ENCODE measurements around the gene LTA4H. TPM values are rescaled to one million over a fixed set of nuclear protein-coding genes. Genes with fewer than 3 reads are reported as not detected.

LTA4H gene
- total and polyA plus RNA-seq, 2 experiments from 2014 or later = 35.0 to 90.5 TPM

DNA sequence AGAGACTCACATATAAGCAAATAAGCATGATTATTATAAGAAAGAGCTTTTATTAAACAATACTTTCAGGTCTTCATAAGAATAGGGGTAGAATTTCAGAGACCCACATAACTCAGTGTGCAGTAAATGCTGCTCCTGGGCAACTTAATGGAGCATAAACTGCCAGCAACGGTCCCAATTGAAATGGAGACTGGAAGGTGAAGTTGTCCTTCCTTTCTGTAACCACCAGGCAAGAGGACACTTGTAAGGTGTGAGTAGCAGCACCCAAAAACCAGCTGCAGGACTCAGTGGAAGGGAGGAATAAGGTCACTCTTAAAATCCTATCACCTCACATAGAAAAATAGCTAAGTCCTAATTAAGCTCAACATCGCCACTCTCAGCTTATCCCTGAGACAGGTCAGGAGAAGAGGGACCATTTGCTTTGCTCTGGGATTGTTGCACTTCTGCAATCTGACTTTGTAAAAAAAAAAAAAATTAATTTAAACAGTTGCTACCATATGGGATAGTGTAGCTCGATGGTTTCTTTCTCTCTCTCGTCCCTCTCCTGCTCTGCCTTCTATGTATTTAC lies 22.7 kb upstream of the LTA4H start:
- TF ChIP-seq, protein P1, sequence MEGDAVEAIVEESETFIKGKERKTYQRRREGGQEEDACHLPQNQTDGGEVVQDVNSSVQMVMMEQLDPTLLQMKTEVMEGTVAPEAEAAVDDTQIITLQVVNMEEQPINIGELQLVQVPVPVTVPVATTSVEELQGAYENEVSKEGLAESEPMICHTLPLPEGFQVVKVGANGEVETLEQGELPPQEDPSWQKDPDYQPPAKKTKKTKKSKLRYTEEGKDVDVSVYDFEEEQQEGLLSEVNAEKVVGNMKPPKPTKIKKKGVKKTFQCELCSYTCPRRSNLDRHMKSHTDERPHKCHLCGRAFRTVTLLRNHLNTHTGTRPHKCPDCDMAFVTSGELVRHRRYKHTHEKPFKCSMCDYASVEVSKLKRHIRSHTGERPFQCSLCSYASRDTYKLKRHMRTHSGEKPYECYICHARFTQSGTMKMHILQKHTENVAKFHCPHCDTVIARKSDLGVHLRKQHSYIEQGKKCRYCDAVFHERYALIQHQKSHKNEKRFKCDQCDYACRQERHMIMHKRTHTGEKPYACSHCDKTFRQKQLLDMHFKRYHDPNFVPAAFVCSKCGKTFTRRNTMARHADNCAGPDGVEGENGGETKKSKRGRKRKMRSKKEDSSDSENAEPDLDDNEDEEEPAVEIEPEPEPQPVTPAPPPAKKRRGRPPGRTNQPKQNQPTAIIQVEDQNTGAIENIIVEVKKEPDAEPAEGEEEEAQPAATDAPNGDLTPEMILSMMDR (IDR thresholded peaks at IDR 0.05; ENCODE audit: poor library complexity) = no peak
- TF ChIP-seq EZH2phosphoT487 (IDR thresholded peaks at IDR 0.05; ENCODE audit: low read depth, severe bottlenecking, unreplicated experiment) = no peak
- no peak for TF ChIP-seq EZH2 (IDR thresholded peaks at IDR 0.05; ENCODE audit: borderline replicate concordance)
- Histone ChIP-seq H3K4me1 (ENCODE audit: insufficient read depth) (no peaks in the 10 kb centered on the region), H3K4me2 (no peak overlapping the region), H3K27ac (no peak overlapping the region), H3K79me2 (no peaks in the 10 kb centered on the region), H3K4me3 (no peak overlapping the region), H2AFZ (no peak overlapping the region), H3K27me3 (no peaks in the 10 kb centered on the region), H4K20me1 (ENCODE audit: insufficient read depth, poor library complexity, severe bottlenecking) (no peaks in the 10 kb centered on the region), H3K9me3 (ENCODE audit: low read depth) (no peaks in the 10 kb centered on the region), H3K36me3 (replicated peaks; ENCODE audit: insufficient read depth, low read depth) (no peaks in the 10 kb centered on the region), H3K9me2 (replicated peaks; ENCODE audit: insufficient read depth) (no peaks in the 10 kb centered on the region)
- no peak for DNase-seq (ENCODE audit: low spot score)
- WGBS (ENCODE audit: low lambda C conversion rate, missing lambda C conversion rate) = 88% methylated on average over 4 of the region's 4 CpGs

DNA sequence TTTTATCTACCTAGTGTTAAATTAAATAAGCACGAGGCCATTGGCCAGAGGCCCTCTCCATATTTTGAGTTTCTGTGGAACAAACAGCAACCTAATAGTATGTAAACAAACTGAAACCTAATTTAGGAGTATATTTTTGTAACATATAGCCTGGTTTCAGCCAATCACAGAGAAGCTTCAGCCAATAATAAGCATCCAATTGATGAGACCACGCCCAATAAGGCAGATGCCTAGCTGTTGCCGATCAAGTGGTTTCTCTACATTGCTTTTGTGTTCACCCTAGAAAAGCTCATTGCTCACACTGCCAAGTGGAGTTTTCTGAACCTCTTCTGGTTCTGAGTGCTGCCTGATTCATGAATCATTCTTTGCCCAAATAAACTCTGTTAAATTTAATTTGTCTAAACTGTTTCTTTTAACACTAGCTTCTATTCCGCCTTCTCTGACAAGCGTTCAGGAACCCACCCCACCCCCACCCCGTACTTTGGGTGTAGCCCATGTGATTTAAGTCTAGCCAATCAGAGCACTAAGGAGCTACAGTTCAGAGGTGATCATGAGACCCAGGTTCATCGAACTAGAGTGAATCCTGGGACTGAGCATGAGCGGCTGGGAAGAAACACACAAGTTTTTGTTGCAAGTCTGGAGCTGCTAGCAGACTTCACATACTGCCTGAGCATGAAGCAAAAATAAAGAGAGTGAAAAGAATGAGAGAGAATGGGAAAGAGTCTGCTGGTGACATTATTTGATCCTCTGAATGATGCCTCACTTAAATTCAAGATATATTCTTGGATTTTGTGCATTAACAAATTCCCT lies 21.5 kb upstream of the LTA4H start:
- TF ChIP-seq EZH2 (IDR thresholded peaks at IDR 0.05; ENCODE audit: borderline replicate concordance) (no peak), EZH2phosphoT487 (IDR thresholded peaks at IDR 0.05; ENCODE audit: low read depth, severe bottlenecking, unreplicated experiment) (no peak)
- TF ChIP-seq, protein P1 (IDR thresholded peaks at IDR 0.05; ENCODE audit: poor library complexity) = no peak
- 98% methylated on average over 8 of the region's 8 CpGs for WGBS (ENCODE audit: low lambda C conversion rate, missing lambda C conversion rate)
- H3K4me3 ChIP-seq = no peak overlapping the region
- no peak overlapping the region for H3K27ac ChIP-seq
- H3K36me3 ChIP-seq (replicated peaks; ENCODE audit: insufficient read depth, low read depth) = no peaks in the 10 kb centered on the region
- no peak overlapping the region for H2AFZ ChIP-seq
- DNase-seq (ENCODE audit: low spot score) = no peak
- no peaks in the 10 kb centered on the region for H3K4me1 ChIP-seq (ENCODE audit: insufficient read depth)
- no peaks in the 10 kb centered on the region for H4K20me1 ChIP-seq (ENCODE audit: insufficient read depth, poor library complexity, severe bottlenecking)
- H3K4me2 ChIP-seq = no peak overlapping the region
- H3K9me2 ChIP-seq (replicated peaks; ENCODE audit: insufficient read depth) = no peaks in the 10 kb centered on the region
- H3K27me3 ChIP-seq = no peaks in the 10 kb centered on the region
- no peaks in the 10 kb centered on the region for H3K79me2 ChIP-seq
- H3K9me3 ChIP-seq (ENCODE audit: low read depth) = no peaks in the 10 kb centered on the region

DNA sequence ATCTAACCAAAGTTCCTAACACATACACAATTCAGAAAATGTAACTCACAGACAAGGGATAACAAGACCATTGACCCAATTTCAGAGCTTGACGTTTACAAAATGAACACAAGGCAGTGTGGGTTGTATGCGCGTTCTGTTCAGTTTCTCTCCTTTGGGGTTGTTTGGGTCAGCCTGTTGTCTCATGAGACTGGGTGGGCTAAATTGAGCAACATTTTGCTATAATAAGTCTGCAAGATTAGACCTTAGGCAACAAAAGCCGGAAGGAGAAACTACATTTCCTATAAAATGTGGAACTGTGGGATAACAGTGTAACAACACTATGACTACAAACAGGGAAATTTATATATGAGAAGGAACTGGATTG lies 18.8 kb upstream of the LTA4H start:
- Histone ChIP-seq H3K9me2 (replicated peaks; ENCODE audit: insufficient read depth) (no peaks in the 10 kb centered on the region), H3K27ac (no peak overlapping the region), H4K20me1 (ENCODE audit: insufficient read depth, poor library complexity, severe bottlenecking) (no peaks in the 10 kb centered on the region), H3K79me2 (no peaks in the 10 kb centered on the region), H3K4me1 (ENCODE audit: insufficient read depth) (no peaks in the 10 kb centered on the region), H3K4me2 (no peak overlapping the region), H2AFZ (no peak overlapping the region), H3K4me3 (no peak overlapping the region), H3K36me3 (replicated peaks; ENCODE audit: insufficient read depth, low read depth) (no peaks in the 10 kb centered on the region), H3K27me3 (no peaks in the 10 kb centered on the region), H3K9me3 (ENCODE audit: low read depth) (no peaks in the 10 kb centered on the region)
- WGBS (ENCODE audit: low lambda C conversion rate, missing lambda C conversion rate) = 92% methylated on average over 4 of the region's 4 CpGs
- no peak for DNase-seq (ENCODE audit: low spot score)
- TF ChIP-seq, protein P1 (IDR thresholded peaks at IDR 0.05; ENCODE audit: poor library complexity) = no peak
- no peak for TF ChIP-seq EZH2 (IDR thresholded peaks at IDR 0.05; ENCODE audit: borderline replicate concordance)
- no peak for TF ChIP-seq EZH2phosphoT487 (IDR thresholded peaks at IDR 0.05; ENCODE audit: low read depth, severe bottlenecking, unreplicated experiment)
